Measurements from ENCODE around the gene TMEM135. TPM values are rescaled to one million over a fixed set of nuclear protein-coding genes. Genes with fewer than 3 reads are reported as not detected.

The TMEM135 gene
- total RNA-seq, 1 donor from 2014 or later: 43.9 TPM

DNA sequence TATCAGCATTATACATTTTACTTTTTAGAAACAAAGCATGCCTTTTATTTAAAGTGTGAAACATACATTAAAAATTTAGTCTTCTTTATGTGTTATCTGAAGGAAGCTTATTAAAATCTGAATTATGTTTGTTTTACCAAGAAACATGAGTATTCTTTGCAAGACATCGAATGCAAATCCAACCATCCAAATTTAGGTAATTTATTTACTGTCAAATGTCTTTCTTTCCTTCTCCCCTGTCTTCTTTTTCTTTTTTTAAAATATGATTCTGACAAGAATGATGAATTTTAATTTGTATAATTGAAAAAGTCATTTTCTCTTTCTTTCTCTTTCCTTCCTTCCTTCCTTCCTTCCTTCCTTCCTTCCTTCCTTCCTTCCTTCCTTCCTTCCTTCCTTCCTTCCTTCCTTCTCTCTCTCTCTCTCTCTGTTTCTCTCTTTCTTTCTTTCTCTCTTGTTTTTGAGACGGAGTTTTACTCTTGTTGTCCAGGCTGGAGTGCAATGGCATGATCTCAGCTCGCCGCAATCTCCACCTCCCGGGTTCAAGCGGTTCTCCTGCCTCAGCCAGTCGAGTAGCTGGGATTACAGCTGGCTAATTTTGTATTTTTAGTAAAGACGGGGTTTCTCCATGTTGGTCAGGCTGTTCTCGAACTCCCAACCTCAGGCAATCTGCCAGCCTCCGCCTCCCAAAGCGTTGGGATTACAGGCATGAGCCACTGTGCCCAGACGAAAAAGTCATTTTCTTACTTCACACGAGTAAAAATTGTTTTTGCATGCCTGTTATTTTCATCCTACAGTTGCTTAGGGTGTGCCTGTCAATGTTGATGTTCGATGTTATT lies 157.5 kb downstream of the TMEM135 start:
- DNase-seq: no peak

DNA sequence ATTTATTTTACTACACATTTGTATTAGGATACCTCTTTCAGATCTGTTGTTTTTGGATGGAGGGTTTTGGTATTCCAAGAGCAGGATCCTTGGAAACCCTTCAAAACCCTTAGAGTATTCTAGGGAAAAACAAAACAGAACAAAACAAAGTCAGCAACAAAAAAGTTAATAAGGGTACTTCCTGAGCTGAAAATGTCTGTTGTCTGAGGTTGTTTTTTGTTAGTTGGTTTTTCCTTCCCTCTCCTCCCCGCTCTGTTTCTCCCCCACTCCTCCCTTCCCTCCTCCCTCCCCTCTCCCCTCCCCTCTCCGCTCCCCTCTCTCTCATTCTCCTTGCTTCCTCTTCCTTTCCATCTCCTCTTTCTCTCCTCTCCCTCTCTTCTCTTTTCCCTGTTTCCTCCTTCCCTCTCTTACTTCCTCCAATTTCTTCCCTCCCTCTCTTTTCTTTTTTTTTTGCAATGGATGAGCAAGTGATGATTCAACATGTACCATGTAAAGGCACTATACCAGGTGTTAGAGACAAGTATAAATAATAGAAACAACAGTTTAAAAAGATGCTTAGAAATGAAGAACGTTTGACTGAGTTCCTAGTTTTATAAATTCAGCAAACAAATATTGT lies 160.6 kb downstream of the TMEM135 start:
- DNase-seq: no peak

DNA sequence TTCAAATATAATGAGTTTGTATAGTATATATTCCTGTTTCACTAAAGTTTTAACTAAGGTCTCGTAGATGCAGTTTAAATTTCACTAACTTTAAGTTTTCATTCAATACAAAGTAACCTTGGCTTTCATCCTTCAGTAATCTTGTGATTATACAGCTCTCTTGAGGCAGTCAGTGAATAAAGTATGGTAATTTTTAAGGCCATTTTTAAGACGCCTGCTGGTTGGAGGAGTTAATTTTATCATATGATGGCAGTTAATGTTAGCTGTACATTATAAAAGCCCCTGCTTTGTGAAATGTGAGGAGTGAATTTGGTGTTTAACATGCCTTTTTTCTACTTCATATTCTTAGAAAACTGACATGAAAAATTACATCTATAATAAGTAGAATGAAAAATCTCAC lies 163.6 kb downstream of the TMEM135 start:
- no peak for DNase-seq

DNA sequence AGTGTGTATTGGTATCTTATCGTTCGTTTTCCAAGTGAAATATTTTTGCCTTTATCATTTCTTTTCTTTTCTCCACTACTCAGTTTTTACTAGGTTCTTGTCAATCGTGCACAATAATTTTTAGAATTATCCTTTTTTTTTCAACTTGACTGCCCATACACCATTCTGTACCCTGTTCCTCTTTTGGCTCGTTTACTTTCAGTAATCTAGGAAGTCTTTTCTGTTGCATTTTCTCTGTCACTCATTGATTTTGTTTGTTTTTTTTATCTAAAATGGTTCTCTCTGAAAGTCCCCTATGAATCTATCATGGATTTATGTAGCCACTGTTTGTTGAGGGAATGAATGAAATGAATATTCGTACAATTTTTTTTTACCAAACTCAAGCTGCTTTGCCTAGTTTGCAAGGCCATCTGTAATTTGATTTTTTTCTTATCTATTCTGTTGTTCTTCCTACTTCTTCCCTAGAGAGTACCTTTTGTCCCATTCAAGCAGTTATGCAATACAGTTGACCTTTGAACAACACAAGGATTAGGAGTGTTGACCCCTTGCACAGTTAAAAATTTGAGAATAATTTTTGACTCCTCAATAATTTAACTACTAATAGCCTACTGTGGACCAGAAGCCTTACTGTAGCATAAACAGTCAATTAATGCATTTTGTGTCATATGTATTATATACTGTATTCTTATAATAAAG lies 166.3 kb downstream of the TMEM135 start:
- no peak for DNase-seq

DNA sequence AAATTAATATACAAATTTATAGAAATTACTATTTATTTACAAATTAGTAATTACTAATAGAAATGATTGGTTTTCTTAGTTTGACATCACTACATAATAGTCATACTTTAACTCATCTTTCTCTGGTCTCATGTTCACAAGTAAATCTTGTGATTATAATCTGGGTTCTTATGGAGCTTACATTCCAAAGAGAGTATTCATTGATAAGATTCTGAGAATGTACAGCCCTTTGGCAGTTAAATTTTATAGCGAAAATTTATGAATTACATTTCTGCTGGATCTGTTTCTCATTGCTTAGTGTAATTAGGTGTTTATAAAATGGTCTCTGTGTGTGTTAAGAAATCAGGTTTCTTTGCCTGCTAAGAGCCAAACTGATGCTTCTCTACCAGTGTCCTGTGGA lies 175.2 kb downstream of the TMEM135 start:
- DNase-seq: no peak

DNA sequence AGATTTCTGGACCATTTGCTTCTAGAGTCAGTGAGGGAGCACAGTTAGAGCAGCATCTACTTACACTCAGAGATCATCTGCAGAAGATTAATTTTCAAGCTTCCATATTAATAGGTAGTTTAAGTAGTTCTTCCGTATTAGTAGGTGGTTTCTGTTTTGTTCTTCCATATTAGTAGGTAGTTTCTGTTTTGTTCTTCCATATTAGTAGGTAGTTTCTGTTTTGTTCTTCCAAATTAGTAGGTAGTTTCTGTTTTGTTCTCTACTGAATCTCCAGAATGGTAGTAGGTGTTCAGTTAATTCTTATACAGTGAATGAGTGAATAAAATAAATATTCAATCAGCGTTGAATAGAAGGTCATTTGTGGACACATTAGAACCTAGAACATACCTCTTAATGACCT lies 175.7 kb downstream of the TMEM135 start:
- no peak for DNase-seq

DNA sequence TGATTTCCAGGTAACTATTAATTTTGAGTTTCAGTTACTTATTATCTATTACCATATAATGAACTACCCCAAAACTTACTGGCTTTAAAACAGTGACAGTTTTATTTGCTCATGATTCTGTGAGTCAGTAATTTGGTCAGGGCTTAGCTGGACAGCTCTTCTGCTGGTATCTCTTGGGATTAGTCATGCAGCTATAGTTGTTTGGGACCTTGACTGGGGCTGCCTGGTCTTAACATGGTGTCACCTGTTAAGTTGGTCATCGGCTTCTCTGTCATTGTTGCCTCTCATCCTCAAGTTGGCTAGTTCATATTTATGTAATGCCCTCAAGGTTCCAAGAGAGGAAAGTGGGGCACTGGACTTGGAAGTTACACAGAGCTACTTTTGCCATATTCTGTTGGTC lies 177.5 kb downstream of the TMEM135 start:
- no peak for DNase-seq

DNA sequence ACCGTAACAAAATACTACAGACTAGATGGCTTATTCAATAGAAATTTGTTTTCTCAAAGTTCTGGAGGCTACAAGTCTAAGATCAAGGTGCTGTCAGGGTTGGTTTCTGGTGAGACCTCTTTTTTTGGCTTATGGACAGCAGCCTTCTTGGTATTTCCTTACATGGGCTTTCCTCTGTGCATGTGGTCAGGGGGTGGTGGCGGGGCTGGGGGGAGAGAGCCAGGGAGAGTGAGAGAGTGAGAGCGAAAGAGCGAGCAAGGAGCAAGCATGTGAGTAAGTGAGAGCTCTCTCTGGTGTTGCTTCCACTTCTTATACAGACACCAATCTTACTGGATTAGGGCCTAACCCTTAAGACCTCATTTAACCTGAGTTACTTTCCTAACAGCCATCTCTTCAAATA lies 181.5 kb downstream of the TMEM135 start:
- DNase-seq: no peak

DNA sequence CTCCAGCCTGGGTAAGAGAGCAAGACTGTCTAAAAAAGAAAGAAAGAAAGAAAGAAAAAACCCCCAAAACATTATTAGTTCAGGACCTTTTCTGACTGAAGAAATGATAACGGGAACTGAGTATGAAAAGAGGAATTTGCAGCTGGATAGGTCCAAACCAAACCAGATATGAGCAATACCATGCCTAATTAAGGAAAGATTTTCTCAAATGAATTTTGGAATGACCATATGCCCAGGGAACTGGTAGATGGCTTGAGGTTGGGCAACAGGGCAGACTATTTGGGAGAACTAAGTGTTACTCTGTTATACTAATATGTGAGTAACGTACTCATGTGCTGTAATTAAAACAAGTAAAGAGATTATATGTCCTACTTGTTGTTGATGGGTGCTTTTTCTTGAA lies 186.1 kb downstream of the TMEM135 start:
- no peak for DNase-seq

DNA sequence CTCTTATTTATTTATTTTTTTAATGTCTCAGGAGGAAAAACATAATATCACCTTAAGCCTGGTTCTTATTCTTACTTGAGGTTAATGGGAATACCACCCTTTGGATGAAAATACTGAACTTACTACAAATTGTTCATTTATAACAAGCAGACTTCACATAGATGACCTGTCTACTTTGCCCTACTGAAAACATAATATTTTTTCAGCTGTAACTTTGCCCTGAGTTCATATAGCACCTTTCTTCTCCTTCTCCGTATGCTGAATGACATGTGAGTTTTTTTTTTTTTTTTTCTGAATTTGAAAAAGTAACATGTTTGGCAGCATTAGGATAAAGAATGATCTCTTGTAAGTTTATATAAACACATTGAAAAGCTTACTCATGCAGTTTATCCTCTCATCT lies 186.8 kb downstream of the TMEM135 start:
- no peak for DNase-seq

DNA sequence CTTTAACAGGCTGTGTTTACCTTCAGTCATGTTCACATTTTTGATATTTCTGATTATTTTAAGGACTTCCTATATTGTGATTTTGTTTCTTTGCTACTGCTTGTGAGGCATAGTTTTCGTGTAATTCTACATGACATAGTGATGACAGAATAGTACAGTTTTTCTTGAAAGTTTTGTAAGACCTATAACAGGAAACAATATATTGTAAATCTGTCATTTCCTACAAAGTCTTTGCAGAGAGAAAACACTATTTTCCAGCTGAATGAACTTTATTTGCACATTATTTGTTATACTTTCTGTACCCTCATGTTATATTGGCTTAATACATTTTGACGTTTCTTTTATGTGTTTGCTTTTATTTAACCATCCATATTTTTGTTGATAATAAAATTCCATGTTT lies 191.1 kb downstream of the TMEM135 start:
- DNase-seq: no peak

DNA sequence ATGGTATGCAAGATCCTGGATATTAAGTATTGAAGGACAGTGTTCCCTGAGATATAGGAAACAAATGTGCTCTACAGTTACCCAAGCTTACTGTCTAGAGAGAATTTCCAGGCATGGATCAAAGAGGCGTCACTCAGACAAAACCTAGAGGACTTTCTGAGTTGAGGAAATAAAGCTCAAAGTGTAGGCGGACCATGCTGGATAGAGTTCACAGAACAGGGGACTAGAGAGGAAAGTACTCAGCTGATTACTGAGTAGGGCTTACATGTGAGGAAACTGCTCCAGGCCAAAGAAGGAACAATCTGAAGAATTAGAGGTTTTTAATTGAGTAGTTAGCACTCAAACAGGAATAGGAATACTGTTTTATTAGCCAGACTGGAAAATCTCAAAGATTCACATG lies 193.3 kb downstream of the TMEM135 start:
- no peak for DNase-seq

DNA sequence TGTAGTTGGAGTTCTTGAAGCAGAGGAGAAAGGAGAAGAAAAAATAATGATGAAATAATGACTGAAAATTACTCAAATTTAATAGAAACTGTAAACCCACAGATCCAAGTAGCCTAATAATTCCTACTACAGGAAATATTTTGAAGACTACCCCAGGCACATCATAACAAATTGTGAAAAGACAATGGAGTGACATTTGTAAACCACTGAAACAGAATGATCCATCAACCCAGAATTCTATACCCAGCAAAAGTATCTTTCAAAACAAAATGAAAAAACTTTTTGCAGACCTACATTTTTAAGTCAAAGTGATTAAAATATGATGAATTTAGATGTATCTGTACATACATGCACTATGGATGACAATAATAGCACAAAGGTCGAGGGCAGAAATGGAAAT lies 194.6 kb downstream of the TMEM135 start:
- DNase-seq: no peak

DNA sequence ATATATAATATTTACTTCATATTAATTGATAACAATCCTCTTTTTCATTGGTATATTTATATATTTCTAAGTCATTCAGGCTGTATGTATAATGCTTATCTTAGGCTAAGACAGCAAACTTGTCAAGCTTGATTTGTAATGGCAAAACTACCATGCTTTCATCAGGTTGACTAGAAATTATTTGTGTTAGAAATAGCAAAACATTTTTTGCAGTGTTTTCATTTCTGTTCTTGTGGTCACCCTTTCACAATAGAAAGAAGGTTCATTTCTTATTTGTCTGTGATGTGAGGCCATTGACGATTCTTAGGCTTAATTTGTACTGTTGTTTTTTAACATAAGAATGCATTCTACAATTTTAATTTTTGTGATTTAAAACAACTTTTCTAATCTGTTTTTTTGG lies 197.6 kb downstream of the TMEM135 start:
- DNase-seq: no peak

DNA sequence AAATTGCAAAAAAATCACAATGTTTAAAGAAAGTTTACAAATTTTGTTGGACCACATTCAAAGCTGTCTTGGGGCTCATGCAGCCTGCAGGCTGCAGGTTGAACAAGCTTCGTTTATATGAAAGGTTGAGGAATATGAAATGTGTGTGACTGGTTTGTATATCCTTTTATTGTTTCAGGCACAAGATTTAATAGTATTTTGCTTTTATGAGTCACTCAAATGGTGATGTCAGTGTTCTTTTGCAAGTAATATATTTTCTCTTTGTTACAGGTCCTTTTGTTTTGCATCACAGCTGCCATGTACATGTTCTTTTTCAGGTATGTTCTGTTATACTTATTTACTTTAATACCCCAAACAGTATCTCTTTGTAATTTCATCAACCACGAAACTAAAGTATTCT lies 198.6 kb downstream of the TMEM135 start:
- no peak for DNase-seq

DNA sequence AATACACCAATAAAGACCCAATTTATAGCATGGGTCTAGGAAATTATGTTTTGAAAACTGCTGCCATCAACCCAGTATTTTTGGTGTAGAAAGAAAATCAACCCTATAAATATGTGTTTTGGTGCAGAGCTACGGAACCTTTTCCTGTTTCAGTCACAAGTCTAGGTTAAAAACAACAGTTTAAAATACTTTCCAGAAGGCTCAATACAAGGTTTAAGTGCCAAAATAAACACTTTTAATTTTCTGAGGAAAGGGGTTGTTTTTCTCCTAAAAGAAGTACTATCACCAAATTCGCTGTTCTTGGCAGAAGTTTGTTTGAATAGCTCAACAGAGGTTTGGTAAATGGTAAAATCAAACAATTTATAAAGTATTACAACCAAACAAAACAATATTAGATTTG lies 201.3 kb downstream of the TMEM135 start:
- DNase-seq: no peak

DNA sequence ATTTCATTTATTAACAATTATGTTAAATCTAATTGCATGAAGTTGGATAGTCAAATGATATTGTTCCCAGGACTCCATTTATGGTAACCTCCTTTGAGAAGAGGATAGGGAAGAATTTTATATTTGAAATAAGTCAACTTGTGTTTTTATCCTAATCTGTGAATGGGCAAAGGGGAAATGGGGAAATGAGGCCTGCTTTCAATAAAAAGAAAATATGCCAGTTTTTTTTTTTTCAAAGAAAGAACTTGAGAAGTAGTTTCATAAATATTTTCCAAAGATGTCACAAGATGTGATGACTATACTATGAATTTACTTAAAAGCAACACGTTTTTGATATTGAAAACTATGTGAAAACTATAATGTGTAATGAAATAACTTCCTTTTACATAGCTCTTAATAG lies 201.8 kb downstream of the TMEM135 start:
- no peak for DNase-seq

DNA sequence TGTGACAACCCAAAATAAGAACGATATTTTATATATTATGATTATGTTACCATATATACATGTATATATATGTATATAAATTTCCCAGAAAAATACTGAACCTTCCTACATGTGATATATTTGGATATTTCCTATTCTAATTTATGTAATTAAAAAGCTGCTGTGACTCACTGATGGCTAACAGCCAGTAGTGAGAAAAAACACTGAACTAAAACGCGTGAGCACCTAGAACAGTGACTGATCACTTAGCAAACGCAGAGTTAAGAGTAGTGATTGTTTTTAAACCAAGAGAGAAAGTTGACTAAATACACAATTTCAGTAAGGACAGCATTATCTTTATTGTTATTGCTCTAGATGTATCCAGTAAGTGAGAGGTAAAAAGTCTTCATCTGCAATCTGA lies 213.8 kb downstream of the TMEM135 start:
- no peak for DNase-seq

DNA sequence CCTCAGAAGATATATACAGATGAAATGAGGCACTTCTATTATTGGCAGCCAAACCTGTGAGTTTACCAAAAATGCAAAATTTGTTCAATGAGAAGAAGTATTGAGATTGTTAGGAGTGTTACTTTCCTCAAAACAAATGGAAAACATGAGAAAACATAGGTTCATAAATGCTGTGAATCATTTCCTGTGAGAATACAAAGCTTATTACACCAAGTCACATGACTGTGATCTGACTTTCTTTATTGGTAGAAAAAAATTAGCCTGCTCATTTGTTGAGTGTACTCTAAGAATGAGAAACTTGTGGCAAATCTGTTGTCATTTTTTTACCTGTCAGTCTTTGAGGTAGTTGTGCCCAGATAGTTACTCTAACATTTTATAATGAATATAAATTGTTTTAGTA lies 215.1 kb downstream of the TMEM135 start:
- DNase-seq: no peak

DNA sequence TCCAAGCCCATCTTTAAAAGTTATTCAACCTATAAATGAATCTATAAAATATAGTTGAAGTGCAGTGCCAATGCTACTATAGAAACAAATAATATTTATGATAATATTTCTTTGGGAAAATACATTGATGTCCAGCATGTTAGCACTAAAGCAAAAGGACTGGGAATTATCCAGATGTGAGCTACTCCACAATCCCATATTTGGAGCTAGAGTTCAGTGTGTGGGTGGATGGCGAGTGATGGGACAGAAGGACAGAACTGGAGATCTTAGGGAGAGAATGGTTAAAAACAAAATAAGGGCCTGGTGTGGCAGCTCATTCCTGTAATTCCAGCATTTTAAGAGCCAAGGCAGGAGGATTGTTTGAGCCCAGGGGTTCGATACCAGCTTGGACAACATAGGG lies 216.8 kb downstream of the TMEM135 start:
- no peak for DNase-seq

DNA sequence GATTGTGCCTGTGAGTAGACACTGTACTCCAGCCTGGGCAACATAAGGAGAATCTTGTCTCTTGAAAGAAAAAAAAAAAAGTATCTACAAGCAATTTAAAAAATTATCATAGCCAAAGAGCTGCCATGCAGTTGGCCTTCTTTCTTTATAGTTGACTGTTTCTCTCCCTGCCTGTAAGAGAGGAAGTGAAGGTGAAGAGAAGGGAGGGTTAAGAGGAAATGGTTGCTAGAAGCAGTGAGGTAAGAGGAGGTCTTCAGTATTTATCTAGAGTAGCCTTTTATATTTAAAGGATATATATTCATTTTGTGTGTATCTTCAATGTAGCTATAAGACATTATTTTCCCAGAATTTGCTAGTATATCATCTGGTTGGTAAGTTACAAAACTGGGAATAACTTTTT lies 217.9 kb downstream of the TMEM135 start:
- no peak for DNase-seq

DNA sequence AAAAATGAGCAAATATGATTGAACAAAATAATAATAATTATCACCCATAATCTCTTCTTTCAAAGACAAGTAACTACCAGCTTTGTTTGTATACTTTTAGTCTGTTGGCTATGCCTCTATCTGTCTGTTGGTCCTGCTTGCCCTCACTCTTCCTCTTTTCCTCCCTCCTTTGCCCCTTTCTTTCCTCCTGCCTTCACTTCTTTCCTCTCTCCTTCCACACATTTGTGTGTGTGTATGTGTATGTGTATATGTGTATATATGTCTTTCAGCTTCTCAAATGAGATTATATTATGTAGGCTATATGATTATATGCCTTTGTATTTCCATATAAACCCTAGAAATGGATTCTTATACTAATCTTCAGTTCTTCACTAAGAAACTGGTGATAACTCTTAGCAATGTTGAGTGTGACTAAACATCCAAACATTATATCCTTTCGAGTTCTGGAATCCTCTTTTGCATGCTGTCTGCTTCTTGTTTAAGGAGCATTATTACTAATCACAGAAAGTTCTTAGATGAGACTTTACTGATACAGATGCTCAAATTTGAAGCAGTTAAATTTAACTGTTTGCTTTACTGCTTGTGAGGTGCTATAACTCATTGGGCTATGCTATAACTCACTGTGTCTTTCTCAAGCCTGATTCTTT lies 219.1 kb downstream of the TMEM135 start:
- DNase-seq: no peak

DNA sequence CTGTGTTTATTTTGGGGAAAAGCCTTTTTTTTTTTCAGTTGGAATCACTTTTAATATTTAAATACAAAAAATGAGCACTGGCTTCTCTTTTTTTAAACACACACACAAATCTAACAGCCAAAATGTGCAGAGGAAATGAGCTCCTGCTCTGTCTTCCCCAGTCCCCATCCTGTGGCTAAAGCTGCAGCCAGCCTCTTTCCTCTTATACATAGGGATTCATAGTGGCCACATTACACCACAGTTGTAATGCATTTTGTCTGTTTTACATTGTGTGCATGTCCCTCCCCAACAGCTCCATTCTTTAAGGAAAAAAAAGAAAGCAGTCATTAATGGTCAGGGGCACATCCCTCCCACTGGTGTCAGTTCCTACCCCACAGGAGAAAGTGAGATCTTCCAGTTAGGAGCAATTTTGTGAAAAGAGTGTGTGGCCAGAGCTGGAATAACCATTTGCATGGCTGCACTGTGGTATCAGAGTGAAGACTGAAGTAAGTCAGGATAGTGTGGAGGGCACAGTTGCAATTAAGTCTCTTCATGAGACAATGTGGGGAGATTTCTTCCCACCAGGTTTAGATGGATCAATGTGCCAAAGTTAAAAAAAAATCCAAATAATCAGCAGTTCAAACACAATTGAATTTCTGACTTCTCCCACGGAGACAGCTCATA lies 220.6 kb downstream of the TMEM135 start:
- no peak for DNase-seq
